ENCODE results near the gene SYNE1. TPM values are rescaled to one million over a fixed set of nuclear protein-coding genes. Genes with fewer than 3 reads are reported as not detected.
"Not testable (repeated sequence)": the region's sequence is repeated elsewhere in the genome, so short reads cannot be mapped to it uniquely, and the experiment has no call there.

SYNE1 gene, protein sequence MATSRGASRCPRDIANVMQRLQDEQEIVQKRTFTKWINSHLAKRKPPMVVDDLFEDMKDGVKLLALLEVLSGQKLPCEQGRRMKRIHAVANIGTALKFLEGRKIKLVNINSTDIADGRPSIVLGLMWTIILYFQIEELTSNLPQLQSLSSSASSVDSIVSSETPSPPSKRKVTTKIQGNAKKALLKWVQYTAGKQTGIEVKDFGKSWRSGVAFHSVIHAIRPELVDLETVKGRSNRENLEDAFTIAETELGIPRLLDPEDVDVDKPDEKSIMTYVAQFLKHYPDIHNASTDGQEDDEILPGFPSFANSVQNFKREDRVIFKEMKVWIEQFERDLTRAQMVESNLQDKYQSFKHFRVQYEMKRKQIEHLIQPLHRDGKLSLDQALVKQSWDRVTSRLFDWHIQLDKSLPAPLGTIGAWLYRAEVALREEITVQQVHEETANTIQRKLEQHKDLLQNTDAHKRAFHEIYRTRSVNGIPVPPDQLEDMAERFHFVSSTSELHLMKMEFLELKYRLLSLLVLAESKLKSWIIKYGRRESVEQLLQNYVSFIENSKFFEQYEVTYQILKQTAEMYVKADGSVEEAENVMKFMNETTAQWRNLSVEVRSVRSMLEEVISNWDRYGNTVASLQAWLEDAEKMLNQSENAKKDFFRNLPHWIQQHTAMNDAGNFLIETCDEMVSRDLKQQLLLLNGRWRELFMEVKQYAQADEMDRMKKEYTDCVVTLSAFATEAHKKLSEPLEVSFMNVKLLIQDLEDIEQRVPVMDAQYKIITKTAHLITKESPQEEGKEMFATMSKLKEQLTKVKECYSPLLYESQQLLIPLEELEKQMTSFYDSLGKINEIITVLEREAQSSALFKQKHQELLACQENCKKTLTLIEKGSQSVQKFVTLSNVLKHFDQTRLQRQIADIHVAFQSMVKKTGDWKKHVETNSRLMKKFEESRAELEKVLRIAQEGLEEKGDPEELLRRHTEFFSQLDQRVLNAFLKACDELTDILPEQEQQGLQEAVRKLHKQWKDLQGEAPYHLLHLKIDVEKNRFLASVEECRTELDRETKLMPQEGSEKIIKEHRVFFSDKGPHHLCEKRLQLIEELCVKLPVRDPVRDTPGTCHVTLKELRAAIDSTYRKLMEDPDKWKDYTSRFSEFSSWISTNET (N-terminal part only)
- 10 to 100 TPM; 16.1 to 50.4 (median 27.0) TPM for polyA plus RNA-seq

DNA sequence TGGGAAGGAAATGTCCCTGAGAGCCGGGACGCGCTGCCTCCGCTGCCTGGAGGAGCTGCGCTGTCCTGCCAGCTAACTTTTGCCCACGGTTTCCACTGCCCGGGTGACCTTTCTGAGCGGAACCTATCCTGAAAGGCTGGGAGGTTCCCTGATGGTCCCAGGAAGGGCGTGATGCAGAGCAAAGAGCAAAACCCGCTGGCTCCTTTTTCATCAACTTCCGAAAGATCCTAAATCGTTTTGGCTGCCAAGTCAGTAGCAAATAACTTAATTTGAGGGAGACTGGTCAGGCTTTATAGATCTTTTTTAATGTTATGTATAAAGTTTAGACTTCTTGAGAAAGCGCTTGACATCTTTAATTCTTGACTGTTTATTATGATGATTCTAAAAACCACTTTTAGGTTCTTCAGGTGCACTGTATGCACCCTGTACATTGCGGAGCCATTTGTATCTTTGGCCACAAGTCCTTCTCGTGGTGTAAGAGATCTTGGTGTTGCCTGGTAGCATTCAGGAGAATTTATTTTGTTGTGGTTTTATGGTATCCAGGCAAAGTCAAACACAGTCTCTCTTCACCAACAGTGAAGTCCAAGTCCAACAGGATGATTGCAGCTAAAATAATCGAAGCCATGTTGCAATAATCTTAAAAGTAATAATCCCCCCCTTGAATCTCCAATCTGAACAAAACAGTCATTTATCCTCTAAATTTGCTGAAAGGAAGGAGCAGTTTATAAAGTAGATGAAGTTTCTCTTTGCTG is at the start of gene SYNE1:
Gene SYNE1, minus strand, starts transcription at position 67 of the 752 bp plus-strand sequence. CDS start 9,031 bp downstream, outside the sequence.
- WGBS, 3 donors, result 18 to 25% (median 21%) methylated on average over 16 of the region's 16 CpGs
- no peak within 1 kb of the TSS for H3K27ac ChIP-seq (ENCODE audit: low read depth, low read length)

DNA sequence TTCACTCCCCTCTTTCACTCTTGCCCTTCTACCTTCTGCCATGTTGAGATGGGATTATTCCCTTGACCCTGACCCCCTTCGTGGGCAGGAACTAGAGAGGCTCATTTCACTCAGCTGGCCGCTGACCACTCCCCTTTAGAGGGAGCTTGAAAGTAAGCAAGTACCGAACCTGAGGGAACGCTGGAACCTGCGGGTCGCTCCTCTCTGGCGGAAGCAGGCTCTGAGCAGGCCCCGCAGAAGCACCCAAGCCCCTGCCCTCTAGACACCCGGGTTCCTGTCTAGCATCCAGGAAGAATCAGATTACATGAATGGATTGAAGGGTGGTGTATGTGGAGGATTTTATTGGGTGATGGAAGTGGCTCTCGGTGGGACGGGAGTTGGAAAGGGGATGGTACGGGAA is 48.7 kb upstream of the SYNE1 start:
- no peak overlapping the region for H3K27ac ChIP-seq (ENCODE audit: low read depth, low read length)
- 87 to 94% (median 92%) methylated on average over 12 of the region's 12 CpGs for WGBS, 3 donors

DNA sequence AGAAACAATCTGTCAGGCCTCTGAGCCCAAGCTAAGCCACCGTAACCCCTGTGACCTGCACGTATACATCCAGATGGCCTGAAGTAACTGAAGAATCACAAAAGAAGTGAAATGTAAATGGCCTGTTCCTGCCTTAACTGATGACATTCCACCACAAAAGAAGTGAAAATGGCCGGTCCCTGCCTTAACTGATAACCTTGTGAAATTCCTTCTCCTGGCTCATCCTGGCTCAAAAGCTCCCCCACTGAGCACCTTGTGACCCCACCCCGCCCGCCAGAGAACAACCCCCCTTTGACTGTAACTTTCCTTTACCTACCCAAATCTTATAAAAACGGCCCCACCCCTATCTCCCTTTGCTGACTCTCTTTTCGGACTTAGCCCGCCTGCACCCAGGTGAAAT is 45.8 kb upstream of the SYNE1 start:
- WGBS, 3 donors, result 41 to 79% (median 72%) methylated on average over 8 of the region's 8 CpGs
- not testable (repeated sequence) for H3K27ac ChIP-seq (ENCODE audit: low read depth, low read length)

DNA sequence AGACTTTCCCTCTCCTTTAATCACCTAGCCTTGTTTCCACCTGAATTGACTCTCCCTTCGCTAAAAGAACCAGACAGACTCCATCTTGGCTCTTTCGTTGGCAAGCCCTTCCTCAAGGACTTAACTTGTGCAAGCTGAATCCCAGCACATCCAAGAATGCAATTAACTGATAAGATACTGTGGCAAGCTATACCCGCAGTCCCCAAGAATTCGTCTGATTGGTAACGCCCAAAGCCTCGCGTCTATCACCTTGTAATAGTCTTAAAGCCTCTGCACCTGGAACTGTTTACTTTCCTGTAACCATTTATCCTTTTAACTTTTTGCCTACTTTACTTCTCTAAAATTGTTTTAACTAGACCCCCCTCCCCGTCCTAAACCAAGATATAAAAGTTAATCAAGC is 45.0 kb upstream of the SYNE1 start:
- H3K27ac ChIP-seq (ENCODE audit: low read depth, low read length), result no peak overlapping the region
- WGBS, 3 donors, result 28 to 80% (median 70%) methylated on average over 8 of the region's 8 CpGs

DNA sequence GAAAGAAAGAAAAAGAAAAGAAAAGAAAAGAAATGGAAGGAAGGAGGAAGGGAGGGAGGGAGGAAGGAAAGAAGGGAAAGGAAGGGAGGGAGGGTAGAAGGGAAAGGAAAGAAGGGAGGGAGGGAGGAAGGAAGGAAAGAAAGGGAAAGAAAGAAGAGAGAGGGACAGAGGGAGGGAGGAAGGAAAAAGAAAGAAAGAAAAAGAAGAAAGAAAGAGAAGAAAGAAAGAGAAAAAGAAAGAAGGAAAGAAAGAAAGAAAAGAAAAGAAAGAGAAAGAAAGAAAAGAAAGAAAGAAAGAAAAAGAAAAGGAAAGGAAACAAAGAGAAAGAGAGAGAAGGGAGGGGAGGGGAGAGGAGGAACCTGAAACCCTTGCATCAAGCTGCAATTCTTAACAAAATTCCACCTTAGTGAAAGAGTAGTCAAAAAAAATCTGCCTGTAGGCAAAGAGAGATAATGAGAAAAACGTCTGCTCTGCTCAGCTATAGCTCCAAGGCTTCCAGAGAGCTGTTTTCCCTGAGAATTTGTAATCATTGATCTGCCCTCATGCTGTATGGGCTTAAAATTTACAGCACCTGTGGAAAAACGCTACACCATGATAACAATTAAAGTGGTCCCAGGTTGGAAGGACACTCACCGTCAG is 43.8 kb upstream of the SYNE1 start:
- H3K27ac ChIP-seq (ENCODE audit: low read depth, low read length), result no peak overlapping the region
- 20 to 48% (median 33%) methylated on average over 3 of the region's 3 CpGs for WGBS, 3 donors

DNA sequence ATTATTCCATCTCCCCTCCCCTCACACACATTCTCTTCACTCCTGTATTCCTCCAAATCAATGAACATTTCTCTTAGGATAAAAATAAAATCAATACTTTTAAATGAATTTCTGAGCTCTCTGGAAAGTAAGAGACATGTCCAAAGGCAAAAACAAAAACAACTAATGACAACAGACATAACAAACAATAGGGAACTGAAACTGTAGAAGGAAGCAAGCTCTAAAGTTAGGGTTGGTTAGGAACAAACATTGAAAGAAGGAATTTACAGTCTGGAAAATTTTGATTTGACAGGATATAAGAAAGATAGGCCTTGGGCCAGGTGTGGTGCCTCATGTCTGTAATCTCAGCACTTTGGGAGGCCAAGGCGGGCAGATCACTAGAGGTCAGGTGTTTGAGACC is 43.0 kb upstream of the SYNE1 start:
- 86 to 100% (median 89%) methylated on average over 1 of the region's 1 CpG for WGBS, 3 donors
- H3K27ac ChIP-seq (ENCODE audit: low read depth, low read length), result no peak overlapping the region

DNA sequence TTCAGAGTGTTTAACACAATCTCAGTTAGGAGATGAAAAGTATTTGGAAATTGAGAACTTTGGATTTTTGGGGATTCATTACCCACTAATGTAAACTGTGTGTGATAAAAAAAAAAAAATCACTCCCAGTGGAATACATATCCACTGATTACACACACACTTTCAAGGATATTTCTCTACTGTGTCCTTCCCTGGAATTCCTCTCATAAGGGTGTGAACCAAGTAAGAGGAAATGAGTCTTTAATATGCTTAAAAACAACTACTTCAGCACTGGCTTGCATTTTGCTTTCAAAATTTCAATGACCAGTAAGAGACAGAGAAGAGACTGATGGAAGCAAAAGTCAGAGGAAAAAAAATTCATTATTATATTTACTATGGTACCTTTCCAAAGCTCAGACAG is 36.1 kb upstream of the SYNE1 start:
- H3K27ac ChIP-seq (ENCODE audit: low read depth, low read length), result no peak overlapping the region

DNA sequence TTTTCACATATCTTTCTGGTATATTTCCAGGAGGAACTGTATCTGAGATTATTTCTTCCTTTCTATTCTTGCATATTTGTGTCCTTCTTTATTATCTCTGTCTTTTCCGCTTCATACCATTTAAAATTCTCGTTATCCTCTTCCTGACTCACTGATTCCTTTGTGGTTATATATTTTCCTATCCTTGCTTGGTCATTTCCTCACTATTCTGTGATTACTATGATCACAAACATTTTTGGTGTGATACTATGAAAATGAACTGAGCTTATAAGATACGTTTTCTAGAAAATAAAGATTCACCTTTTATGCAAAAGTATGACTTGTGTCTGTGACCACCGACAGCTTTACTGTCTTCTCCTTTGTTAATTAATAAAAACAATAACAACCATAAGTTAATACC is 34.0 kb upstream of the SYNE1 start:
- 40 to 52% (median 49%) methylated on average over 4 of the region's 4 CpGs for WGBS, 3 donors
- no peak overlapping the region for H3K27ac ChIP-seq (ENCODE audit: low read depth, low read length)

DNA sequence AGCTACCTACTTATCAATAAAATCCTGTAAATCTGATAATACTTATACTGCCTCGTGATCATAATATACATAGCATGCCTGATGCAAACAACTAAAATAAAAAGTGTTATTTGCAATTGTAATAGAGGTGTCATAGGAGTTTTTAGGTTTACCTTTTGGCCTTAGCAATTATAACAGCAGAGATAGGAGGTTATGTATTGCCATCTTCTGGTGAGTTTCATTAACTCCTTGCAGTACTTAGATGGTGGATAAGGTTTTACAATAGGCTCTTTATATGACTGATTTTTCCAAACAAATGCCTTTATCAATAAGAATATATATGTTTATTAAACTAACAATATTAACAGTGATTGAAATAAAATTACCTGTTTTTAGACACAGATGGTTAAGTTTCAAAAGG is 32.7 kb upstream of the SYNE1 start:
- H3K27ac ChIP-seq (ENCODE audit: low read depth, low read length), result no peak overlapping the region
- WGBS, 3 donors, result 23 to 53% (median 24%) methylated on average over 1 of the region's 1 CpG

DNA sequence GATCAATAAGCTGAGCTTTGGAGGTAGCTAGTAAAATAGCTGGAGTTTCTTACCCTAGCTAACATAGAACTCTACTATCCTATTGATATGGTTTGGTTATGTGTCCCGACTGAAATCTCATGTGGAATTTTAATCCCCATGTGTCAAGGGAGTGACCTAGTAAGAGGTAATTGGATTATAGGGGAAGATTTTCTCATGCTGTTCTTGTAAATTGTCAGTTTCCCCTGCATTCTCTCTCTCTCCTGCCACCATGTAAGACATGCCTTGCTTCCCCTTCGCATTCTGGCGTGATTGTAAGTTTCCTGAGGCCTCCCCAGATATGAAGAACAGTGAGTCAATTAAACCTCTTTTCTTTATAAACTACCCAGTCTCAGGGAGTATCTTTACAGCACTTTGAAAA is 24.6 kb upstream of the SYNE1 start:
- H3K27ac ChIP-seq (ENCODE audit: low read depth, low read length), result no peak overlapping the region
- 69 to 97% (median 95%) methylated on average over 3 of the region's 3 CpGs for WGBS, 3 donors

DNA sequence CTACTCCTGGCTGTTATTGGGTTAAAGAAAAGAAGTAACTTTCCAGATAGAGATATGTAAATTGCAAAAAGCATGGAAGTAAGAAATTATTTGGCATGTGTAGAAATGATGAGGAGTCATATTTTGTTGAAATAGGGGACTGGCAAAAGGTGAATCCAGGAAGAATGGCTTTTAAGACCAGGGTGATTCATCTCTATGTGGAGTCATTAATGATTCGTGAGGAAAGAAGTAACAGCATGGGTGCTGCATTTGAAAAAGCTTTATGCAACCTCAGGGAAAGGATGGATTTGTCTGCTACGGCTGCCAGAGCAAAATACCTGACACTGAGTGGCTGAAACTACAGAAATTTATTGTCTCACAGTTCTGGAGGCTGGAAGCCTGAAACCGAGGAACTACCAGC is 14.8 kb upstream of the SYNE1 start:
- H3K27ac ChIP-seq (ENCODE audit: low read depth, low read length), result no peak overlapping the region
- WGBS, 3 donors, result 61 to 77% (median 76%) methylated on average over 3 of the region's 3 CpGs

DNA sequence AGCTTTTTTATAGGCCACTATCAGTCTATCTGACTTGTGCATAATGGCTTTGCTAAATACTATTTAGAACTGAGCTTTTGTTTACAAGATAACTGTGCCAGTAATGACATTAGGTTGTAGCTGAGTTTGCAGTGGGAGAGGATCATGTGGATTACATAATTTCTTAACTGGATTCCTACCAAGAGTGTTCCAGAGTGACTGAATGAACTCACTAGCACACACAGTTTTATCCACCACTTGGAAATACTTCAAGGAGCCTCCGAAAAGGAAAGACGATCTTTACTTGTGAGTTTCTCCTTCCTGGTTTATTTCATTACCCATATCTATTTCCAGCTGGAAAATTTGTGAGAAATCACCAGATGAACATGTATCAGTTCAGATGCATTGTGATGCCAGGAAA is 10.9 kb upstream of the SYNE1 start:
- WGBS, 3 donors, result 57 to 79% (median 63%) methylated on average over 2 of the region's 2 CpGs
- no peak overlapping the region for H3K27ac ChIP-seq (ENCODE audit: low read depth, low read length)

DNA sequence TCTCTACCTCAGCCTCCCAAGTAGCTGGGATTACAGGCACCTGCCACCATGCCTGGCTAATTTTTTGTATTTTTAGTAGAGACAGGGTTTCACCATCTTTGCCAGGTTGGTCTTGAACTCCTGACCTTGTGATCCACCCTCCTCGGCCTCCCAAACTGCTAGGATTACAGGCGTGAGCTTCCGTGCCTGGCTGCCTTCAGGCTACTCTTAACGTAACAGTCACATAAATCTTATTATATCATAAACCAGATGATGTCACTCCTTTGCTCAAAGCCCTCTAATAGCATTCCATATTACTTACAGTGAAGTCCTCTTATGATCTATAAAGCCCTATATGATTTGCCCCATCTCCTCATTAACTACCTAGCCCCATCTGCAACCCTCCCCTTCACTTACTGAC is 9.6 kb upstream of the SYNE1 start:
- not testable (repeated sequence) for H3K27ac ChIP-seq (ENCODE audit: low read depth, low read length)
- WGBS, 3 donors, result 77 to 91% (median 84%) methylated on average over 4 of the region's 4 CpGs

DNA sequence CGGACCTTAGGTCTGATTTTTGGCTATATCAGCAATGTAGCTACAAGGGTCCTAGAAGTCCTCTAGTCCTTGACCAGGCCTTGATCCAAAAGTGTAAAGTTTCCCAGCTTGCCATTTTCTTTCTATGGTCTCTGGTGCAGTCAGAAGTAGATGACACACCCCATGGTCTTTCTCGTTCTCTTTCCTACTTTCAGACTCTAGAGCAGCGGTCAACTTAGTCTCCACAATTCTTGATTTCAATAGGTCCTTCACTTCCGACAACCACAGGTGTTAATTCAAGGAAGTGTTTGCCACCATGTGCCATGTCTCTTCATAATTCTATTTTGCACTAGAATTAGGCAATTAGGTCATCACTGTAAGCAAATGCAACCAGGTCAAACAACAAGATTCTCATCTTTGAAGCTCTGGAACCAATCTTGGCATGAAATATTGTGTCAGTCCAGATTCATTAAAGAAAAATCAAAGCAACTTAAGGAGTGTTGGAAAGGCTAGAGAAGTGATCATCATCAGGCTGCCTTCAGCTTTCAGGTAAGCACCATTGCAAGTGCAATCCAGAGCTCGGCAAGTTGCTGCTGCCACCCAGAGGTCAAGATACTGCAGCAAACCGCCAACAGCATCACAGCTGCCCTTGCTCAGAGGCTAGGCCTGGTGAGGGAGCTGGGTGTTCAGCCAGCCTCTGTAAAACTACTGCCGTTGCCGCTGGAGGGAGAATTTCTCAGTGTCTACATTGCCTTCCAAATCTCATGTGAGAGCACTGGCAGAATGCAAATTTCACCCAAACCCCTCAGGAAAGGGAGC is 5.6 kb upstream of the SYNE1 start:
- 44 to 50% (median 48%) methylated on average over 8 of the region's 8 CpGs for WGBS, 3 donors
- no peak overlapping the region for H3K27ac ChIP-seq (ENCODE audit: low read depth, low read length)

DNA sequence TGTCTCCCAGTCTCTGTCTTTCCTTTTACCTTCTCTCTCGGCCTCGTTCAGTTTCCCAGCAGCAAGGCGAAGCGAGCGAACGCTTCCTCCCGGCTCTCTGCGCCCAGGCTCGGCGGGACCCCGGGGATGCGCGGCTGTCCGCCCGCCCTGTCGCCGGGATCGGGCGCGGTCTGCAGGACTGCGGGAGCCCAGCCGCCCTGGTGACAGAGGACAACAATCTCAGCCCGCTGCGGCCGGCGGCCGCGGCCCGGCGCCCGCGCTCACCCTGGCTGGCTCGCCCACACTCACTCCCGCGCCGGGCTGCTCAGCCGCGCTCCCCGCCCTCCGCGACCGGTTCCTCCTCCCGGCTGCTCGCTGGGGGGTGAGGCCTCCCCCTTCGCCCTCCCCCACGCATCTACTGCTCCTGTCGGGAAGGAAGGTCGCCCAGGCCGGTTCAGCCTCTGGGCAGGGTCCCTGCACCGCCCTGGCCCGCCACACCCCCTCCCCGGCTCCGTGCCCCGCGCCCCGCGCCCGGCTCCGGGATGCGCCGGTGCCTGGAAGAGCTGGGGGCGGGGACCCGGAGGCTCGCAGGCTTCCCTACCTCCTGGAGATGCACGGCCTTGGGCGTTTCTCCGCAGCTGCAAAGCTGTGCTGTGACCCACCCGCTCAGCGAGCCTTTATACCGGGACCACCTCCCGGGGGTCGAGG is 410 bp downstream of the SYNE1 start:
- H3K27ac ChIP-seq (ENCODE audit: low read depth, low read length), result no peak overlapping the region
- 0 to 1% (median 1%) methylated on average over 58 to 72 of the region's 72 CpGs for WGBS, 3 donors

DNA sequence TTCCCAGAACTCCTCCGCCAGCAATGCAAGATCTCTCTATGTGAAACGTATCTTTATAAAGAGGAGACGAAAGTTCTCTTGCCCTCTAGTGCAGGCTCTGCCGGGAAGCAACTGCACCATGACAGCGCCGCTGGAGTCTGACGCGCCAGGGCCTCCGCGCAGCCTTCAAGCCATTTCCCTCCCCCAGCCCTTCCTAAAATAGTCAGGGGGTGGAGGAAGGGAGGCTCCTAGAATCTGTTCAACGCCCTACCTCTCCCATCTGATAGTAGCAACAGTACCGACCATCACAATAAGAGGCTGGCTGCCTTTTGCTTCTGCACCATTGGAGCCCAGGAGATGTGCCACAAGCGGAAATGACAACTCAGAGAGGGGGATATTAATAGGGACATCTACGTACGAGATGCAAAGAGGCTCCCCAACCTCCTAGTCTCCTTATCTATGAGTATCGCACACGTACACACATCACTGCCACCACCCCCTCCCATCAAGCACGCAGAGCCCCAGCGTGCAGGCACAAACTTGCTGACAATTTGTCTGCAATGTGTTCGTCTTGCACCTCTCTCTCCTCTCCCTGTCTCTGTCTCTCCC is 1.0 kb downstream of the SYNE1 start:
- 3 to 7% (median 4%) methylated on average over 20 of the region's 20 CpGs for WGBS, 3 donors
- H3K27ac ChIP-seq (ENCODE audit: low read depth, low read length), result no peak overlapping the region

Data from adipose tissue (tissue), 3 donors.